NCI-H446 treated with DMSO at 0.1 percent for 48 hours (cell line): Measurements from ENCODE around the gene BHLHE23.

Source experiments
- DNase-seq: peaks from one replicate; lab custom pipeline; 2025; lab: John Stamatoyannopoulos, UW

BHLHE23 gene

DNA sequence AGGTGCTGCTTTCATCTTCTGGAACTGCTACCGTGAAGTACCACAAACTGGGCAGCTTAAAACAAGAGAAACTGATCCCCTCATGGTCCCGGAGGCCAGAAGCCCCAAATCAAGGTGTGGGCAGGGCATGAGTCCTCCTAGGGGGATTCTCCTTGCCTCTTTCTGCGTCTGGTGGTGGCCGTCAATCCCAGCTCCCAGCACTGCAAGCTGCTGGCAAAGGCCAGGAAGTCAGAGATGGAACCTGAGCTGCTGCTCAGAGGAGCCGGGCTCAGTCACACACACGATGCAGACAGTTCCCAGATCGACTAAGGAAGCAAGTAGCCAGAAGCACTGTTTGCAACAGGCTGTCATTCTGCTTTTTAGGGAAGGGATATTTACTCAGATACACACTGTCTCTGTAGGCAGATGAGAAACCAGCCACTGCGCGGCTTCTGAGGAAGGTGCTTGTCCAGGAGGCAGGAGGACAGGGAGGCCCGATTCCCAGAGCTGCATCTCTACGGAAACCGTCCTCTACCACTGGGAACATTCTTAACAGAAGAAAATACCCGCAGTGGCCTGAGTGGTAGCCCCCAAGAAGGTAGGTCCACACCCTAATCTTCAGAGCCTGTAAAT lies 15.5 kb downstream of the BHLHE23 start:
- DNase-seq, result no peak

DNA sequence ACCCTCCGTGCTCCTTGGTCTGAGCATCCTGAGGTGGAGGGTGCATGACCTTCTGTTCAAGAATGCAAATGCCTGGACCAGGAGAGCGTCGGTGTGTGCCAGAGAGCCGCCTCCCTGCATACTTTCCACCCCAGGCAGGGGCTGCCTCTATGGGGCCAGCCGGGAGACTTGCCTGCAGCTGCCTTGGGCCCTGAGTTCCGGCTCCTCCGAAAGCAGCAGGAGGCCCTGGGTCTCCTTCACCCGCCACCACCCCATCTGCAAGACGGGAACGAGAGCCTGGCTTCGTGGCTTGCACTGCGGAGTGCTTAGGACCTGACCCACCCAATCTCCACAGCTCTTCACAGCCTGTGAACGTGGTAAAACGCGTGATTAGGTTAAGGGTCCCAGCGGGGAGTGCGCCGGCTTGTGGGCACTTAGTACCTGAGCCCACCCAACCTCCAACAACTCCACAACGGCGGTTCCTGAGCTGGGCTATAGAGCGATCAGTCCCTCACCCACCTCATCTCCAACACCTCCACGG lies 16.4 kb downstream of the BHLHE23 start:
- no peak for DNase-seq

DNA sequence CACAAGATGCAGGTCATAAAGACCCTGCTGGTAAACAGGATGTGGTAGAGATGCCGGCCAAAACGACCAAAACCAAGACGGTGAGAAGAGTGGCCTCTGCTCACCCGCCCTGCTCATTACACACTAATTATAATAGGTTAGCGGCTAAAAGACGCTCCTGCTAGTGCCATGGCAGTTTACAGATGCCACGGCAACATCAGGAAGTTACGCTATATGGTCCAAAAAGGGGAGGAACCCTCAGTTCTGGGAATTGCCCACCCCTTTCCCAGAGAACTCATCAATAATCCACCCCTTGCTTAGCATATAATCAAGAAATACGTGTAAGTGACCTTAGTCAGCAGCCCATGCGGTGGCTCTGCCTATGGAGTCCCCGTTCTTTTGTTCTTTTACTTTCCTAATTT lies 17.6 kb downstream of the BHLHE23 start:
- no peak for DNase-seq

DNA sequence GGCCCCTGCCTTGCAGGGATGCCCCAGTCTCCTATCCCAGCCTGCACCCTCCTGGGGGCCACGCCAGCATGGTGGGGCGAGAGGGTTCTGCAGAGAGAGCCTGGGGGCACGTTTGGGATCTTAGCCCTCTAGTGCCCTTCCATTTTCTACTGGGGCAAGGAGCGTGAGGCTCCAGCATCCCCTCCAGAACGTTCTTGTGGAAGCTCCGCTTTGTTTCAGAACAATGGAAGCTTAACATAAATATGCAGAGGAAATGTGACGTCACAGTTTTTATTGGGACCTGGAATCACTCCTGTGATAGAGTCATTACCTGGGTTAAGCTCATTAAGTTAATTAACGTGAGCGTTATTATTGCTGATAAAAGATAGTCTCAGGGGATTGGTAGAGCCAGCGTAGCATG lies 19.6 kb downstream of the BHLHE23 start:
- DNase-seq, result no peak

DNA sequence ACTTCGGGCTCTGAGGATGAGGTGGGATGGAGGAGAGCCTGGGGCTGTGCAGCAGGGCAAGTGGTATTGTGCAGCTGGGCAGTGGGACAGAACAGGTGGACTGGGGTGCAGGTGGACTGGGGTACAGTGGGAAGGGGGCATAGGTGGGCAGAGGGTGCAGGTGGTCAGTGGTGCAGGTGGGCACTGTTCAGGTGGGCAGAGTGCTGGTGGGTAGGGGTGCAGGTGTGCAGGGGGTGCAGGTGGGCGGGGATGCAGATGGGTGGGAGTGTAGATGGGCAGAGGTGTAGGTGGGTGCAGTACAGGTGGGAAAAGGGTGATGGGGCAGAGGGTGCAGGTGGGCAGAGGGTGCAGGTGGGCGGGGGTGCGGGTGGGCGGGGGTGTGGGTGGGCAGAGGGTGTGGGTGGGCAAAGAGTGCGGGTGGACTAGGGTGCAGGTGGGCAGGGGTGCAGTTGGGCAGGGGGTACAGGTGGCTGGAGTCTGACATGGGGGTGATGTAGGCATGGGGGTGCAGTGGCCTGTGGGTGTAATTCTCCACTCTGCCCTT lies 20.4 kb downstream of the BHLHE23 start:
- DNase-seq, result no peak

DNA sequence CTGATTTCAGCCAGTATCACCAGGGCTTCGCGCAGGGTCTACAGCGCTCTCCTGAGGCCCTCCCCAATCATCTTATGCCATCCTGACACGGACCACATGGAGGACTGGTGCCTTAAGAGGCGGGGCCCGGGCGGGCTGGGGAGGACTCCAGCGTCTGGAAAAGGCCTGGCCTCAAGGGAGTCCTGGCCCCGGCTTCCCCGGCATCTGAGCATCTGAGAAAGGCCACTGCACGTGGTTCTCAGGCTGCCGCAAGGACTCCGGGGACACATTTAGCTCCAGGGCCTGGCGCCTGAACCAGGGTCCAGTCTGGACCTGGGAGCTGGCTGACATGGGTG lies 21.4 kb downstream of the BHLHE23 start:
- DNase-seq, result no peak

DNA sequence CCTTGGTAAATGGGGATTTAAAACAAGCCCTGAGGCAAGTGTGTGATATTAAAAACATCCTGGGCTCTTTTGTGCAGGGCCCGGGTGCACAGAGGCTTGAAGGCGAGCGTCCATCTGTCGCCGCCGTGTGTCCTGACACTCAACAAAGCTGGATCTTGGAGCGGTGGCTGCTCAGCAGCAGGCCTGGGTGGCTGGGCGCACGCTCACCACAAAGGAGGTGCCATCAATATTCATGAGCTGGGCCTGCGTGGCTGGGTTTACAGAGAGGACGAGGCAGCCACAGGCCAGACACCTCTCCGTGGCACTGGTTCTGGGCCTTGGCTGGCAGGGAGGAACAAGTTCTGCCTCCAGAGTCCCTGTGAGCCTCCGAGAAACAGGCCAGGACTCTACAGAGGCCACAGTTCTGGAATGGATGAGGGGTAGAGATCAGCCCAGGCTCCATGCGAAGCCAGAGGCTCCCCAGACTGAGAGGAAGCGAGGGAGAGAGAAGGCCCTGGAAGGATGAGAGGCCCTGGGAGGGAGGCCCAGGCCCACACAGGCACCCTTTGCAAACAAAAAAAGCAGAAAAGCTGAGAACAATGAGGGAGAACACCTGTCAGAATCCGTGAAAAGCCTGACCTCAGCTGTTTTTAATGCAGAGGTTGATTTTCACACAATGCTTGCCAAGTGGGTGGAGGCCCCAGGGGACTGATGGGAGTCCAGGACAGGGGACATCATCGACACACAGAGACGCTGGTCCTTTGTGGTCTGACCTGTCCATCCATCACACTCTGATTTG lies 21.9 kb downstream of the BHLHE23 start:
- no peak for DNase-seq

DNA sequence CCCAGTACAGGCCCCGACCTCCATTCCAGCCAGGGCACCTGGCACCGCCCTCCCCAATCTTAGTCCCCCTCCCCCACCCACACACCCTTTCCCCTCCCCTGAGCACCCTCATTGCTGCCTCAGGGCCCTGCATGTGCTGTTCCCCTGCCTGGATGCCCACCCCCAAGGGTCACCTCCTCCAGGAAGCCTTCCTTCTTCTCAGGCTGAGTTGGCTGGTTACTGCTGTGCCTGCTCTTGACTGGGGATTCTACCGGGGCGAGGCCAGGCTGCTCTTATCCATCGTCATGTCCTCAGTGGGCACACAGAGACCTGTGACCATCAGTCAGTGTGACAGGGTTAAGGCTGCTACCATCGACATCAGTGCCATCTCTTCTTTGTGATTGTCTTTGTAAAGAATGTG lies 23.6 kb downstream of the BHLHE23 start:
- no peak for DNase-seq

DNA sequence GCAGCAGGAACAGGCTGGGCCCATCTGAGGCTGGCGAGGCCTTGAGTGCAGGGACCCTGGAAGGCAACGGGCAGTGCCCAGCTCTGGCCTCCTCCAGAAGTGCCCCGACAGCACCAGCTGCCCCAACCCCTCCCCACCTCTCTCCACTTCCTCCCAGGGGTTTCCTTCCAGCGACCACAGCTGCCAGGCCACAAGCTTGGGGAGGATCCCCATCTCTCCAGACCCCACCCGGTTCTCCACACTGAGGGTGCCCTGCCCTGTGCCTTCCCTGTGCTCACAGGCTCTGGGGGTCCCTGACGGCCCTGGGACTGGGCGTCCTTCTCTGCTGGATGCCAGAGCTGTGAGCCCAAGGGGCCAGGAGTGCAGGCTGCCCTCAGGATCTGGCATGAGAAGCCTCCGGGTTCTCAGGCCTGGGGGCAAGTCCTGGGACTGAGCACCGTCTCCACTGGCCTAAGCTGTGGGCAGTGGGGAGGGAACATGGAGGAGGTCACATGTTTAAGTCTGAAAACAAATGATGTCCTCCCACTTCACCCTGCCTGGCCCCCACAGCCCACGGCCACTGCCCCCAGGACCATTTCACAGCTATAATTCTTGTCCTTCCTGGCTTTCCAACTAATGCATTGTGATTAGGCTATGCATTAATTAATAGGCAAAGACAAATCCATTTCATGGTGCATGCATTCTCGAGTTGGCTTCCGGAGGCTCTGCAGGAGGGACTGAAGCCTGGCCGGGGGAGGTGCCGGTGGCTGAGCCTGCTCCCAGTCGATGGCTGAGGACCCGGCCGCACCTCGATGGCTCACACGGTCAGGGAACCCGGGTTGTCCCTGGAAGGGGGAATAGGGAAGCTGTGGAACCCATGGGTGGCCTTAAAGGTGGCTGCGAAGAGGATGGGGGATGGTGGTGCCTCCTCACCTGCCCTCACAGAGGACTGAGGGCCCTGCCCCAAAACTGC lies 24.4 kb downstream of the BHLHE23 start:
- no peak for DNase-seq

DNA sequence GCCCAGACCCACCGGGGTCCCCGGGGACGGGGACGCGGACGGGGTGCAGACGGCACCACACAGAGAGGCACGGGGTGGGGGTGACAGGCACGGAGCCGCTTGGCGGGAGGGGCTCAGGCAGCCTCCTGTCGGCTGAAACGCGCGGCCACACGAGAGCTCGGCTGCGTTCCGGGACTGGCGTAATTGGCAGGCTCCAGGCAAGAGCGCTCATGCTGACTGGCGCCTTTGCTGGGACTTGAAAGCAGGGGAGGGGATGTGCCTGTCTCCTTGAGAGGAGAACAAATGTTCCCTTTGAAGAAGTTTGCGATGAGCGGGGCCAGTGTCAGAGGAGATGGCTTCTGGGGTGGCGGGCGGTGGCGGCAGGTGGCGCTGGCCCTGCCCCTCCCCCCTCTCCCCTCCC lies 25.8 kb downstream of the BHLHE23 start:
- no peak for DNase-seq

DNA sequence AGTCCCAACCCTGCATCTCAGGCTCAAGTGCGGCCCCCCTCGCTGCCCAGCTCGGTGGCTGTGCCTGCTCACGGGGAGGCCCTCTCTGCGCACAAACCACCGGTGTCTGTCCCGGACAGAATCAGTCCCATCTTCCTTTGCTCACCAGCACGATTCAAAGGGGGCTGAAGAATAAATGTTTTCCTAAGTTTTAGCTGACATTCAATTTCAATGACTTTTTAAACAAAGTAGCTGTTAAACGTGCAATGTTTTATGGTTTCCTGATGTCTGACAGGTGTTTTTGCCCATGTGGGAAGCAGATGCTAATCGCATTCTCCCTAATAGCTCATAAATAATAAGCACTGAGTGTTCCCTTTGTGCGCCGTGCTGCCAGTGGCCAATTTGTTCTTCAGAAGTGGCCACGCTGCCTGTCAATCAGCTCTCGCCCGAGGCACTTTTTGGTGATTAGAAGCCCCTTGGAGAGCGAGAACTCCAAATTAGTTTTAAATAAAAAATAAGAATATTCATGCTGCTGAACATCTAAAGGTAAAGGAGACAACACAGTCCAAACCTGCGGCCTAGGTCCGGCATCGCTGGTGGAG lies 26.3 kb downstream of the BHLHE23 start:
- DNase-seq, result no peak

DNA sequence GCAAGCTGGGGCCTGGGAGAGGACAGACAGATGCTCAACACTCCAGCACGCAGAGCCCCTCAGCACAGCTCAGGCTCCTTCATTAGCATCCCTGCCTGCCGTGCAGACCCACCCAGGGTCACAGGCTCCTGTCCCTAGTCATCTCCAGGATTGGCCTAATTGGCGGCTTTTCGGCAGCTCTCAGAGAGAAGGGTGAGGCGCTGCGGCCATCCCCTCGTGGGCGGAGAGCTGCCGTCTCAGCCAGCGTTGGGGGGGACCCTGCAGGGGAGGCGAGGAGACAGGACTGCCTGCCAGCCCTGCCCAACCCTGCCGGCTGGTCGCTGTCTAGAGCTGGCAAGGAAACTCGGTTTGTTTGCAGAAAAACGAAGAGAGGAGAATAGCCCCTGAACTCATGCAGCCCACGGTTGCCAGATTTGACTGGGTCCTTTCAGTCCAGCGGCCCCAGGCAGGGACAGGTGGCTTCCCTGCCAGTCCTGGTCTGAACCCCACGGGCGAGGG lies 26.8 kb downstream of the BHLHE23 start:
- no peak for DNase-seq

DNA sequence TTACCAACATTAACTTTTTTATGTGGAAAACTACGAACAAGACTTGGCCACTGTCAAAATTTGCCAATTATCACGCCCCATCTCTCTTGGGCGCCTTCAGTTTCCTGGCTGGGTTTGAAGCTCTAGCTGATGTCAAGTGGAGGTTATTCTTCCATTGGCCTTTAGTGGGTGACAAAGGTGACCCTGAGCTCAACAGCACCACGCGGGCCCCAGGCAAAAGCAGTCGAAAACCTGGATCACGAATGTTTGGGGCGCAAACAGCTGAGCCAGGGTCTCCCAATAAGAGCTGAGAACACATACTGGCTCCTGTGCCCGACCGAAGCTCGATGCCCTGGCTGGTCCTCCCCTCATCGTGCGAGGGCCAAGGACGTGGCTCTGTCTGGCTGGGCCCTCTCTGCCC lies 27.5 kb downstream of the BHLHE23 start:
- no peak for DNase-seq

DNA sequence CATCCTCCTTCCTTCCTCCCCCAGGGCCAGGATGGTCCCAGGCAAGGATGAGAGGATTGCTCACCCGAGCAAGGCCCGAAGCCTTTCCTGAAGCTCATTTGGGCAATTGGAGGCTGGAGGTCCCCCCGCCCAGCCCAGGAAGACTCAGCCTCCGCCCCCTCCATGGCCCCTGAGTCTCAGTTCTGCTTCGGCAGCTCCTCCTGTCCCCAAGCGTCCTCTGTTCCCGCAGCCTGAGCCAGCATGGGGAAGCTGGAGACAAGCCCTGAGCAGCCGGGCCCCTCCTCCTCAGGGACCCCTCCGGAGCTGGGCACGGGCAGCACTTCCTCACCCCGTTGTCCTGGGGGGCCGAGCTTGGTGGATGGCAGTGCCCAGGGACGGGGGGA lies 28.2 kb downstream of the BHLHE23 start:
- DNase-seq, result no peak

DNA sequence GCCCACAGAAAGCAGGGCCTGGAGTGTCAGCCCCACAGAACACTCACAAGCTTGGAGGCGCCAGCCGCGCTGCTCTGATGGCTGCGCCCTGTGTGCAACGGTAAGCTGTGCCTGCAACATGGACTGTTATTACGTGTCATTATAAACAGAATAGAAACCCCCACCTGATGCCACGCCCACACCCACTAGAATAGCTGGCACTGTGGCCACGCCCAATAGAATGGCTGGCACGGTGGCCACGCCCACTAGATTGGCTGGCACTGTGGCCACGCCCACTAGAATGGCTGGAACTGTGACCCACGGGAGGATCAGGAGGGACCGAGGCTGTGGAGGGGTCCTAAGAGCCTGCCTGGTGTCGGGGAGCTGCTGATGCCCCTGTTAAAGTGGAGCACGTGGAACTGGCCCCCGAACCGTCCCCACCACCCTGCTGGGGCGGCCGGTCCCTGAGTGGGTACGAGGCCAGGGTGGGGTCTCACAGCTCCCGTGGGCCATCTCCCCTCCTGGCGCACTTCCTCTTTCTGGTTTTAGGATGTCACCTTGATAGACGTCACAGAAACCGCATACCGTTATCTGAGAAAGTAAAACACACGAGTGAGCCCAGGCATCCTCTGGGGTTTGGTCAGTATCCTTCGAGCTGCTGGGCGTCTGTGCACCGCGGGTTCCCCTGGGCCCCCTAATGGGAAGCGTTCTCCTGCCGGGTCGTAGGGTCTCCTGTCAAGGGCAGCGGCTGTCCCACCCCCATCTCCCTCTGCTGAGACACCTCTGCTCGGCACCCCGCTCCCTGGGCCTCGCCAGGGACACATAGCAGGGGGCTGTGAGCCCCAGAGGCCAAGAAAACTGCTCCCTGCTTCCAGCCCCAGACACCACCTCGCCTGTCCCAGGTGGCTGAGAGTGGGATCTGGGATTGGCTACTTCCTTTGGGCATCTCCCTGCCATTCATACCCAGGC lies 28.9 kb downstream of the BHLHE23 start:
- no peak for DNase-seq

DNA sequence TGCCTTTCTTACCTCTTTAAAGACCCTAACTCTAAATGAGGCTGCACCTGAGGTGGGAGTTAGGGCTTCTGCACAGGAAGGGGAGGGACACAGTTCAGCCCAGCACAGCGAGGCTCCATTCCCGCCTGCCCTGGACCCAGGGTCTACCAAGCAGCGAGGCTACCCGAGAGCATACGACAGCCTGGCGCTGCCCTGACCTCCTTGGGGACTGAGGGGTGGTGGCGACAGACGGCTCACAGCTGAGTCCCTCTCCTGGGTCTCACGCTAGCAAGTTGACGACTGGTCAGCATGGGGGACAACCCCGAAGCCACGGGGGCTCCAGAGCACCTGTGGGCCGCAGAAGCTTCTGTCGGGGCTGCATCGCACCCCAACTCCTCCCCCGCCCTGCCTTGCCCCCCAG lies 29.9 kb downstream of the BHLHE23 start:
- DNase-seq, result no peak

DNA sequence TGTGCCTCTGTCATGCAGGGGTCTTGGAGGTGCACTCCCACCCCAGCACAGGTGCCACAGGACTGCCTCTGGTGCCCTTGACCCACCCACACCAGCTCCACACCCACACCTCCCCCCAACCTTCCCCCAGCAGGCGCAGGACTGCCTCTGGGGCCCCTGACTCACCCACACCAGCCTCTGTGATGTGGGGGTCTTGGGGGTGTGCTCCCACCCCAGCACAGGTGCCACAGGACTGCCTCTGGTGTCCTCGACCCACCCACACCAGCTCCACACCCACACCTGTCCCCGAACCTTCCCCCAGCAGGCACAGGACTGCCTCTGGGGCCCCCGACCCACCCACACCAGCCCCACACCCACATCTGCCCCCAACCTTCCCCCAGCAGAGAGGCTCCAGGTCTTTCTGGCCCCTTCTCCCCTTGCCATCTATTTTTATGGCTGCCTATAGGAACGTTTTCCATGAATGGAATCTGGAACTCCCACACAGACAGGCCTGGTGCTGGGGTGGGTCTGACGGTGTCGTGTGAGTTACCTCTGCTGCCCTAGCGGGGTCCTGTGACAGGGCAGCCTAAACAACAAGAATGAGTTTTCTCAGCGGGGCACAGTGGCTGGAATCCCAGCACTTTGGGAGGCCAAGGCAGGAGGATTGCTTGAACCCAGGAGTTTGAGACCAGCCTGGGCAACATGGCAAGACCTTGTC lies 30.8 kb downstream of the BHLHE23 start:
- DNase-seq, result no peak

DNA sequence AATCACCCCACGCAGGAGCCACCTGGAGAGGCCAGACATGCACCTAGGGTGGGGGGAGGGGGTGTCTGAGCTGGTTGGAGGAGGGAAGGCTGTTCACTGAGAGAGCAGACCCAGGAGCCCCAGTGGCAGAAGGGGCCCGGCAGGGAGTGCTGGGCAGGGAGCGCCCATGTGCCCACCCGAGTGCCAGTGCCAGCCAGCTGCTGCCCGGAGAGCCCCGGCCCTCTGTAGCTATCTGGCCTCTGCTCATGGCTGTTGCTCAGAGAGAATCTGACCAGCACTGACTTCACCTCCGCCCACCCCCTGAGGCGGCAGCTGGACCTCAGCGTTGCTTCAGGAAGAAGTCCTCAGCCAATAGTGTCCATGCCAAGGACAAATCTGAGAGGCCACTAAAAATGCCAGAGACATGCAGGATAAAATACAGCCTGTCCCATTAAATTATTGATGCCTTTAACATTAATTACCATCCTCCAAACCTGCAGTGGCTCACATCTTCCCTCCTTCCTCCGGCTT lies 31.5 kb downstream of the BHLHE23 start:
- DNase-seq, result no peak

DNA sequence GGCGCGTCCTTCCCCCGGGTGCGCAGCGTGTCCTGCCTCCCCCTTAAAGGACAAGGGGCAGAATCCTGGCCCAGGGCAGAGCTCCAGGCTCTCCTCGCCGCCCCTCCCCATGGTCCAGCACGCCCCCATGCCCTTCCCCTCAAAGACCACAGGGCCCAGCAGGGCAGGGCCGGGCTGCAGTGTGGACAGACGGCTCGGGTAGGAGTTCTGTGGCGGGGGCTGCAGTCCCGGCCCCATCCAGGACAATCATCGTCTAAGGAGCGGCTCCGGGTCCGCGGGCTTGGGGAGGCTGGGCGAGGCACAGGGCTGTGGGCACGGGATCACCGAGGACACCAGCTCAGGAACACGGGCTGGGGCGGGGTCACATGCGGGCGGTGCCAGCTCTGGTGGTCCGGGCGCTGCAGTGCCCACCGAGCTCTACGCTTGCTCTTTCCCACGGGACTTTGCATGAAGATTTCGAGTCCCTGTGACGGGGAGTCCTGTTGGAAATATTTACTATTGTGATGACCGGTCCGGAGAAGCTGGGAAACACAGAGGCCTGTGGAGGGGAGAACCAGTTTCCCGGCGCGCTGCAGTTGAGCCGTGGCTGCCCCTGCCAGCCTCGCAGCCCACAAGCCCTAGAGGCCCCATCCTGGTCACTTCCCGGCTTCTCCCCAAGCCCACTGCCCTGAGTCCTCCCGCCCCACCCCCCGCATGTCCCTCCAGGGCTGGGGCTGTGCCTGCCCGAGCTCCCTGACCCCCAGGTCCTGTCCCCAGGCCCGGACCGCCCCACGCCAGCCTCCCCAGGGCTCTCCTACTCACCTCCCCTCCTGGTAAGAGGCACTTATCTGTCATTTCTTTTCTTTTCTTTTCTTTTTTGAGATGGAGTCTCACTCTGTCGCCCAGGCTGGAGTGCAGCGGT lies 33.7 kb downstream of the BHLHE23 start:
- no peak for DNase-seq
